Peyer's patch (tissue), 4 donors: ENCODE data around the gene ACP4.

ENCODE experiments used
- POLR2A ChIP-seq, 2 donors: fragments of 450-650 bp; IDR thresholded peaks; one replicate each; pipeline ENCODE4 v1.5.1; 2017; ENCODE audit warnings: antibody characterized with exemption in 2 of 2, mild to moderate bottlenecking in 2 of 2, moderate library complexity in 2 of 2
- TF ChIP-seq, protein P1 (sequence below), 6 experiments: fragments of 450-650 bp in 4 of 6; fragments of 200-600 bp in 2 of 6; sonication (generic) in 1 of 6; IDR thresholded peaks; one replicate each; pipeline ENCODE4 v1.5.1; 2017 to 2019; ENCODE audit warnings: antibody characterized with exemption in 6 of 6, mild to moderate bottlenecking in 3 of 6, moderate library complexity in 1 of 6

DNA sequence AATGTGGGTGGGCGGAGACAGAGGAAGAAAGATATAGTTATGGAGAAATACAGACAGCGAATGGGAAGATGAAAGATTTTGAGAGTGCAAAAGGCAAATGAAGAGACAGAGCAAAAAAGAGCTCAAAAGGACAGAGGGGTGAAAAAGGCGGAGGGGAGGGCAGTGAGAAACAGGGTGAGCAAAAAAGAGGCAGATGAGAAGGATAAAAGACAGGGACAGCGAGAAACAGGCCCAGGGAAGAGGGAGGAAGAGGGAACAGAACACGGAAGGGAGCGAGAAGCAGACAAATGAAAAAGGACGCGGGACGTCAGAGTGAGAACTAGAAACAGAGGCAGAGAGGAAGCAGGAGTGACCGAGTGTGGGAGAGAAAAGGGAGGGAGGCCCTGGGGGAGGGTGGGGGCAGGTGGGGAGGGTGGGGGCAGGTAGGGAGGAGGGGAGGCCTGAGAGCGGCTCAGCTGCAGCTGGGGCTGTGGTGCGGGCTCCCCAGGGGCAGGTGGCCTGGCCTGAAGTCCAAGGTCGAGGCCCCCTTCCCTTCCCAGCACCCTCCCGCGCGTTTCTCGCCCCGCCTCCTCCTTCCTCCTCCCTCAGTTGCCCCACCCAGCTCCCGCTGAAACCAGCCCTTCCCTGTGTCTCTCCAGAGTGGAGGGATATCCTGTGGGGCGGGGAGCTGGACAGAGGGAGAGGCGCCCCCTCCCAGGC is 30.5 kb downstream of the ACP4 start:
- TF ChIP-seq, protein P1, sequence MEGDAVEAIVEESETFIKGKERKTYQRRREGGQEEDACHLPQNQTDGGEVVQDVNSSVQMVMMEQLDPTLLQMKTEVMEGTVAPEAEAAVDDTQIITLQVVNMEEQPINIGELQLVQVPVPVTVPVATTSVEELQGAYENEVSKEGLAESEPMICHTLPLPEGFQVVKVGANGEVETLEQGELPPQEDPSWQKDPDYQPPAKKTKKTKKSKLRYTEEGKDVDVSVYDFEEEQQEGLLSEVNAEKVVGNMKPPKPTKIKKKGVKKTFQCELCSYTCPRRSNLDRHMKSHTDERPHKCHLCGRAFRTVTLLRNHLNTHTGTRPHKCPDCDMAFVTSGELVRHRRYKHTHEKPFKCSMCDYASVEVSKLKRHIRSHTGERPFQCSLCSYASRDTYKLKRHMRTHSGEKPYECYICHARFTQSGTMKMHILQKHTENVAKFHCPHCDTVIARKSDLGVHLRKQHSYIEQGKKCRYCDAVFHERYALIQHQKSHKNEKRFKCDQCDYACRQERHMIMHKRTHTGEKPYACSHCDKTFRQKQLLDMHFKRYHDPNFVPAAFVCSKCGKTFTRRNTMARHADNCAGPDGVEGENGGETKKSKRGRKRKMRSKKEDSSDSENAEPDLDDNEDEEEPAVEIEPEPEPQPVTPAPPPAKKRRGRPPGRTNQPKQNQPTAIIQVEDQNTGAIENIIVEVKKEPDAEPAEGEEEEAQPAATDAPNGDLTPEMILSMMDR (IDR thresholded peaks at IDR 0.05) = no peak
- peak in 1 of 2 donors; percentile 53 for TF ChIP-seq POLR2A (IDR thresholded peaks at IDR 0.05)
